GM23338 (cell line): Measurements from ENCODE around the gene ULK2. TPM values are rescaled to one million over a fixed set of nuclear protein-coding genes. Genes with fewer than 3 reads are reported as not detected.

ENCODE experiments used
- ATAC-seq: fragments of 200-7000 bp; cut with Tn5 transposase; 3 replicates; pipeline ENCODE4 v1.9.1; 2020
- DNase-seq: peaks from one replicate; pipeline ENCODE4 v3.0.0-alpha.2; 2015; ENCODE audit warnings: low spot score
- H2AFZ ChIP-seq: fragments of 200-600 bp; sonication (generic); 2 replicates; pipeline ENCODE4 v1.8.0; 2016; ENCODE audit warnings: antibody characterized with exemption, mild to moderate bottlenecking, moderate library complexity
- H3F3A ChIP-seq: fragments of 200-600 bp; sonication (generic); replicated peaks from 2 replicates; pipeline ENCODE4 v1.8.0; 2017; ENCODE audit warnings: antibody characterized with exemption, mixed run types, low read depth
- H3K27ac ChIP-seq: fragments of 200-600 bp; sonication (generic); 2 replicates; pipeline ENCODE4 v1.6.1; 2016; ENCODE audit warnings: low read depth
- H3K27me3 ChIP-seq: fragments of 200-600 bp; sonication (generic); 2 replicates; pipeline ENCODE4 v1.8.0; 2016; ENCODE audit warnings: mild to moderate bottlenecking, mixed run types, moderate library complexity; ENCODE audit not compliant: insufficient read depth
- H3K36me3 ChIP-seq: fragments of 200-600 bp; sonication (generic); 2 replicates; pipeline ENCODE4 v1.8.0; 2016; ENCODE audit warnings: mild to moderate bottlenecking; ENCODE audit not compliant: insufficient read depth
- H3K4me1 ChIP-seq: fragments of 200-600 bp; sonication (generic); 2 replicates; pipeline ENCODE4 v1.8.0; 2016; ENCODE audit warnings: mild to moderate bottlenecking, moderate library complexity; ENCODE audit not compliant: insufficient read depth
- H3K4me2 ChIP-seq: fragments of 200-600 bp; sonication (generic); 2 replicates; pipeline ENCODE4 v1.7.1; 2017; ENCODE audit warnings: mixed run types
- H3K4me3 ChIP-seq: fragments of 200-600 bp; sonication (generic); 2 replicates; pipeline ENCODE4 v1.6.1; 2016; ENCODE audit warnings: mixed run types
- H3K79me2 ChIP-seq: fragments of 200-600 bp; sonication (generic); replicated peaks from 2 replicates; pipeline ENCODE4 v1.8.0; 2017; ENCODE audit warnings: mild to moderate bottlenecking; ENCODE audit not compliant: insufficient read depth
- H3K9me2 ChIP-seq: fragments of 200-600 bp; sonication (generic); 2 replicates; pipeline ENCODE4 v1.8.0; 2017; ENCODE audit not compliant: insufficient read depth
- H4K20me1 ChIP-seq: fragments of 200-600 bp; sonication (generic); replicated peaks from 2 replicates; pipeline ENCODE4 v1.8.0; 2017; ENCODE audit warnings: mild to moderate bottlenecking; ENCODE audit not compliant: insufficient read depth
- H3K27ac Mint-ChIP-seq: 2 replicates; pipeline ENCODE4 v1.8.0; 2020; ENCODE audit warnings: inconsistent platforms, mild to moderate bottlenecking, moderate library complexity, mixed read lengths
- H3K27me3 Mint-ChIP-seq: 3 replicates; pipeline ENCODE4 v1.8.0; 2022; ENCODE audit warnings: low read depth, mild to moderate bottlenecking, moderate library complexity, mixed read lengths, inconsistent platforms; ENCODE audit not compliant: insufficient read depth, poor library complexity
- H3K36me3 Mint-ChIP-seq: 3 replicates; pipeline ENCODE4 v1.8.0; 2021; ENCODE audit warnings: low read depth, mild to moderate bottlenecking, inconsistent platforms, moderate library complexity, mixed read lengths
- H3K4me1 Mint-ChIP-seq: 3 replicates; pipeline ENCODE4 v1.8.0; 2020; ENCODE audit warnings: mild to moderate bottlenecking, inconsistent platforms, mixed read lengths
- H3K4me3 Mint-ChIP-seq: 3 replicates; pipeline ENCODE4 v1.8.0; 2021; ENCODE audit warnings: moderate library complexity, mild to moderate bottlenecking, inconsistent platforms, mixed read lengths
- H3K9me3 Mint-ChIP-seq: 3 replicates; pipeline ENCODE4 v1.8.0; 2020; ENCODE audit warnings: moderate library complexity, mild to moderate bottlenecking, inconsistent platforms, mixed read lengths
- CREB1 ChIP-seq: fragments of 250-450 bp; sonication (Bioruptor Pico); IDR thresholded peaks from 2 replicates; pipeline ENCODE4 v1.5.0; 2020; ENCODE audit warnings: low read depth, mild to moderate bottlenecking, moderate library complexity
- CTCF ChIP-seq, 2 experiments: fragments of 200-600 bp in 1 of 2; sonication (generic) in 1 of 2; conservative IDR thresholded peaks; 2 replicates each; pipeline versions ENCODE4 v1.5.1 to v1.6.1; 2016 to 2017; ENCODE audit warnings: antibody characterized with exemption in 2 of 2, low read depth in 2 of 2, mild to moderate bottlenecking in 2 of 2, moderate library complexity in 1 of 2
- ETS1 ChIP-seq: IDR thresholded peaks from 2 replicates; pipeline ENCODE4 v1.6.1; 2016; ENCODE audit warnings: antibody characterized with exemption
- EZH2phosphoT487 ChIP-seq: fragments of 200-600 bp; sonication (generic); IDR thresholded peaks from one replicate; pipeline ENCODE4 v1.8.1; 2018; ENCODE audit warnings: antibody characterized with exemption; ENCODE audit not compliant: unreplicated experiment
- JUNB ChIP-seq: IDR thresholded peaks from one replicate; pipeline ENCODE4 v1.6.1; 2016; ENCODE audit warnings: antibody characterized with exemption; ENCODE audit not compliant: unreplicated experiment
- POLR2AphosphoS5 ChIP-seq: IDR thresholded peaks from 2 replicates; pipeline ENCODE4 v1.6.1; 2016; ENCODE audit warnings: antibody characterized with exemption, low read depth
- REST ChIP-seq: IDR thresholded peaks from one replicate; pipeline ENCODE4 v1.6.1; 2018; ENCODE audit warnings: antibody characterized with exemption; ENCODE audit not compliant: unreplicated experiment
- ZNF331 ChIP-seq: fragments of 250-450 bp; sonication (Bioruptor Pico); IDR thresholded peaks from 2 replicates; pipeline ENCODE4 v1.5.0; 2020; ENCODE audit warnings: low read depth, mild to moderate bottlenecking, moderate library complexity
- polyA plus RNA-seq: library from polyadenylated mRNA; unstranded; fragments of >200 nt; fragmentation: Nextera tagmentation; extraction: Ambion mirVana; gene quantifications from 2 replicates; pipeline ENCODE4 v1.2.1, GENCODE V29; 2016
- total RNA-seq: library from RNA; depleted of rRNA; stranded (reverse); fragments of >200 nt; shearing (Covaris generic); gene quantifications from 2 replicates; pipeline ENCODE4 v1.2.3, GENCODE V29; 2014

Gene ULK2
- total and polyA plus RNA-seq, 2 experiments from 2014 or later, result 1.6 to 3.0 TPM

GRCh38 chr17:19747829-19748806 lies 119.6 kb downstream of the ULK2 start, which contains the start of gene ALDH3A1 (continued):
- TF ChIP-seq REST, result no peak
- no peak for TF ChIP-seq POLR2AphosphoS5
- no peak for TF ChIP-seq CTCF (conservative IDR thresholded peaks at IDR 0.05; ENCODE audit: low read depth in 2 of 2)
- TF ChIP-seq EZH2phosphoT487, result no peak
- TF ChIP-seq JUNB, result no peak
- TF ChIP-seq ZNF331 (CRISPR knock-in tag), result no peak
- TF ChIP-seq ETS1, result no peak
- TF ChIP-seq CREB1 (CRISPR knock-in tag), result no peak

- ATAC-seq, result no peak
- Histone ChIP-seq H3K4me3 (no peak overlapping the region), H3K27ac (no peak overlapping the region), H3K9me2 (no peaks in the 10 kb centered on the region), H3K36me3 (no peaks in the 10 kb centered on the region), H2AFZ (no peak overlapping the region), H3F3A (0 out of 2 replicates have a peak, but pooled peaks cover 3% of the 10 kb centered on the region), H3K79me2 (no peaks in the 10 kb centered on the region), H3K4me1 (peaks cover 10% of the 10 kb centered on the region; the same call in 1 of the 2 replicates), H4K20me1 (no peaks in the 10 kb centered on the region), H3K4me2 (no peak overlapping the region), H3K27me3 (peaks cover 5% of the 10 kb centered on the region; the same call in 1 of the 2 replicates)
- peaks cover 15% of the 10 kb centered on the region for H3K27me3 Mint-ChIP-seq
- peaks cover 19% of the 10 kb centered on the region for H3K4me1 Mint-ChIP-seq
- no peak overlapping the region for H3K27ac Mint-ChIP-seq
- no peaks in the 10 kb centered on the region for H3K36me3 Mint-ChIP-seq
- H3K9me3 Mint-ChIP-seq, result no peaks in the 10 kb centered on the region
- DNase-seq, result no peak
- H3K4me3 Mint-ChIP-seq, result no peak overlapping the region
- TF ChIP-seq CTCF (conservative IDR thresholded peaks at IDR 0.05; ENCODE audit: low read depth in 2 of 2), result no peak
These were observed 120.5 kb downstream of the ULK2 start for GRCh38 chr17:19747159-19747719.
